Astrocyte (in vitro differentiated cells and primary cell): ENCODE measurements around the gene RNF157.

ENCODE experiments used
- EZH2 ChIP-seq: IDR thresholded peaks from 2 replicates; pipeline ENCODE4 v1.6.1; 2012; ENCODE audit warnings: mild to moderate bottlenecking, low read length, inconsistent platforms; ENCODE audit not compliant: insufficient read depth
- TF ChIP-seq, protein P1 (sequence below): IDR thresholded peaks from 2 replicates; pipeline ENCODE4 v1.5.1; 2011; ENCODE audit warnings: low read depth, mild to moderate bottlenecking, inconsistent platforms, low read length, moderate library complexity; ENCODE audit not compliant: insufficient read depth

- no peak for TF ChIP-seq EZH2
- TF ChIP-seq, protein P1, sequence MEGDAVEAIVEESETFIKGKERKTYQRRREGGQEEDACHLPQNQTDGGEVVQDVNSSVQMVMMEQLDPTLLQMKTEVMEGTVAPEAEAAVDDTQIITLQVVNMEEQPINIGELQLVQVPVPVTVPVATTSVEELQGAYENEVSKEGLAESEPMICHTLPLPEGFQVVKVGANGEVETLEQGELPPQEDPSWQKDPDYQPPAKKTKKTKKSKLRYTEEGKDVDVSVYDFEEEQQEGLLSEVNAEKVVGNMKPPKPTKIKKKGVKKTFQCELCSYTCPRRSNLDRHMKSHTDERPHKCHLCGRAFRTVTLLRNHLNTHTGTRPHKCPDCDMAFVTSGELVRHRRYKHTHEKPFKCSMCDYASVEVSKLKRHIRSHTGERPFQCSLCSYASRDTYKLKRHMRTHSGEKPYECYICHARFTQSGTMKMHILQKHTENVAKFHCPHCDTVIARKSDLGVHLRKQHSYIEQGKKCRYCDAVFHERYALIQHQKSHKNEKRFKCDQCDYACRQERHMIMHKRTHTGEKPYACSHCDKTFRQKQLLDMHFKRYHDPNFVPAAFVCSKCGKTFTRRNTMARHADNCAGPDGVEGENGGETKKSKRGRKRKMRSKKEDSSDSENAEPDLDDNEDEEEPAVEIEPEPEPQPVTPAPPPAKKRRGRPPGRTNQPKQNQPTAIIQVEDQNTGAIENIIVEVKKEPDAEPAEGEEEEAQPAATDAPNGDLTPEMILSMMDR: no peak
These were observed 147.5 kb downstream of the RNF157 start for GRCh38 chr17:76092526-76093413.
